K562 (cell line): ENCODE data around the gene ZNF785. TPM values are rescaled to one million over a fixed set of nuclear protein-coding genes. Genes with fewer than 3 reads are reported as not detected.

Experiments used
- HOXB6 ChIP-seq: fragments of 250-450 bp; sonication (Bioruptor Pico); IDR thresholded peaks from 2 replicates; pipeline ENCODE4 v1.5.1; 2022; ENCODE audit warnings: mild to moderate bottlenecking, borderline replicate concordance
- MCM3 ChIP-seq: fragments of 450-650 bp; IDR thresholded peaks from 2 replicates; pipeline ENCODE4 v1.6.1; 2016
- ZKSCAN3 ChIP-seq: fragments of 250-450 bp; sonication (Bioruptor Pico); IDR thresholded peaks from 2 replicates; pipeline ENCODE4 v1.4.0; 2020
- ZNF584 ChIP-seq: fragments of 200-800 bp; sonication (Bioruptor generic); IDR thresholded peaks from 2 replicates; pipeline ENCODE4 v1.6.1; 2016; ENCODE audit warnings: low read depth, mild to moderate bottlenecking, missing genetic modification characterization, missing compliant biosample characterization
- polyA plus RNA-seq, 8 experiments: library from polyadenylated mRNA; depleted of rRNA in 4 of 8; stranded (reverse) in 5 of 8; unstranded in 3 of 8; fragments of >200 nt; fragmentation: Nextera tagmentation in 2 of 8; fragmentation: Illumina TruSeq in 1 of 8; extraction: Ambion mirVana in 2 of 8; extraction: Trizol in 1 of 8; gene quantifications; 2 replicates each; pipeline versions ENCODE4 v1.2.1 to v1.2.3, GENCODE V29; 2011 to 2014; ENCODE audit warnings: inconsistent platforms in 1 of 8, missing spikeins in 1 of 8
- total RNA-seq, 7 experiments: library from RNA; depleted of rRNA in 6 of 7; stranded (reverse); fragments of >200 nt in 6 of 7; fragmentation: Illumina TruSeq in 2 of 7; extraction: Trizol in 2 of 7; gene quantifications; 2 replicates each; pipeline versions ENCODE4 v1.2.1 to v1.2.3, GENCODE V29; 2011 to 2021; ENCODE audit warnings: low replicate concordance in 1 of 7
- TF ChIP-seq, protein P1 (sequence below): conservative IDR thresholded peaks from 2 replicates; pipeline ENCODE4 v1.6.1; 2011; ENCODE audit warnings: low read depth, mild to moderate bottlenecking, low read length; ENCODE audit not compliant: control insufficient read depth
- TF ChIP-seq, protein P2 (sequence below): sonication (generic); formaldehyde crosslinking; IDR thresholded peaks from 2 replicates; pipeline ENCODE4 v1.8.1; 2023; ENCODE audit warnings: missing genetic modification reagents, mild to moderate bottlenecking, borderline replicate concordance
- TF ChIP-seq, protein P3 (sequence below), 3 experiments: IDR thresholded peaks in 2 of 3; conservative IDR thresholded peaks in 1 of 3; 2 replicates each; pipeline ENCODE4 v1.5.1; 2011 to 2012; ENCODE audit warnings: low read length in 3 of 3, mild to moderate bottlenecking in 3 of 3, control low read depth in 2 of 3, improper control_type of control experiment in 1 of 3, inconsistent platforms in 1 of 3, low read depth in 1 of 3, mixed read lengths in 1 of 3, moderate library complexity in 1 of 3; ENCODE audit not compliant: insufficient read depth in 2 of 3
- TF ChIP-seq, protein P4 (sequence below): fragments of 450-650 bp; IDR thresholded peaks from 2 replicates; pipeline ENCODE4 v1.6.1; 2018; ENCODE audit warnings: mild to moderate bottlenecking, low read depth; ENCODE audit not compliant: partially characterized antibody
- TF ChIP-seq, protein P5 (sequence below): sonication (generic); formaldehyde crosslinking; IDR thresholded peaks from 2 replicates; pipeline ENCODE4 v1.8.0; 2023; ENCODE audit warnings: missing genetic modification reagents, mild to moderate bottlenecking, borderline replicate concordance

Gene ZNF785
- total and polyA plus RNA-seq, 9 of the 15 experiments (the other 6 are each of a cell fraction or from before 2014, with no cell fraction given) = 0.64 to 11.0 (median 6.4) TPM

DNA sequence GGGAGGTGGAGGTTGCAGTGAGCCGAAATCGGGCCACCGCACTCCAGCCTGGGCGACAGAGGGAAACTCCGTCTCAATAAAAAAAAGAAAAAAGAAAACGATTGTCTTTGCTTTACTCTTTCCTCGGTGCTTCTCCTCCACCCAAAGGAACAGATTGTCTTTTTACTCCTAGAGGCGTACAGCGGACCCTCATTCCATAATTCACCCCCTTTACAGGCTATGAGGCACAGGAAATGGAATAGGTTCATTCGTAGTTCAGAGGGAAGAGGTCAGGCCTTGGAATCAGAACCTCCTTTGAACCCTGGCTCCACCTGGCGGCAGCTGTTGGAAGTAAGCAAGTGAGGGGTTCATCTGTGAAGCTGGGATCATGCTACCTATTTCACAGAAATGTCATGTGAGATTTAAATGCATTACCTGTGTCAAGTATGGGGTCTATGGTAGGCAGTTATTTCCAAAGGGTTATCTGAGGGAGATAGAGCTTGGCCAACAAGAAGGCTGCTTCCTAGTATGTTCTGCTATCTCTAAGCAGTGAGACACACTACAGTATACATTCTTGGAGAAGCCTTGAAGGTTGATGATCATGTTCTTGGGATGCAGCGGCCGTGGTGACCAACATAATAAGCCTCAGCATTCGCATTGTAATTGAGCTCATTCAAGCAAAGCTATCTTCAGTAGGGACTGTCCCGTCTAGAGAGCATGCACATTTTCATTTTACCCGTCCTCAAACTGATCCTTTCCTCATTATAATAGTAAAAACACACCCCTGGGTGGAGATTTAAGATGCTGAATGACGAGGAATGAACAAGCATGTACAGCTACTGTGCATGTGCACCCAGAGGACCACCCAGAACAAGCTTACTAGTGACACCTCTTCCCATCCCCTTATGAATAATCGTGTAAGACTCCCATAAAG lies 43.4 kb upstream of the ZNF785 start (continued):
- TF ChIP-seq, protein P1, sequence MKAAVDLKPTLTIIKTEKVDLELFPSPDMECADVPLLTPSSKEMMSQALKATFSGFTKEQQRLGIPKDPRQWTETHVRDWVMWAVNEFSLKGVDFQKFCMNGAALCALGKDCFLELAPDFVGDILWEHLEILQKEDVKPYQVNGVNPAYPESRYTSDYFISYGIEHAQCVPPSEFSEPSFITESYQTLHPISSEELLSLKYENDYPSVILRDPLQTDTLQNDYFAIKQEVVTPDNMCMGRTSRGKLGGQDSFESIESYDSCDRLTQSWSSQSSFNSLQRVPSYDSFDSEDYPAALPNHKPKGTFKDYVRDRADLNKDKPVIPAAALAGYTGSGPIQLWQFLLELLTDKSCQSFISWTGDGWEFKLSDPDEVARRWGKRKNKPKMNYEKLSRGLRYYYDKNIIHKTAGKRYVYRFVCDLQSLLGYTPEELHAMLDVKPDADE = no peak
- TF ChIP-seq, protein P2, sequence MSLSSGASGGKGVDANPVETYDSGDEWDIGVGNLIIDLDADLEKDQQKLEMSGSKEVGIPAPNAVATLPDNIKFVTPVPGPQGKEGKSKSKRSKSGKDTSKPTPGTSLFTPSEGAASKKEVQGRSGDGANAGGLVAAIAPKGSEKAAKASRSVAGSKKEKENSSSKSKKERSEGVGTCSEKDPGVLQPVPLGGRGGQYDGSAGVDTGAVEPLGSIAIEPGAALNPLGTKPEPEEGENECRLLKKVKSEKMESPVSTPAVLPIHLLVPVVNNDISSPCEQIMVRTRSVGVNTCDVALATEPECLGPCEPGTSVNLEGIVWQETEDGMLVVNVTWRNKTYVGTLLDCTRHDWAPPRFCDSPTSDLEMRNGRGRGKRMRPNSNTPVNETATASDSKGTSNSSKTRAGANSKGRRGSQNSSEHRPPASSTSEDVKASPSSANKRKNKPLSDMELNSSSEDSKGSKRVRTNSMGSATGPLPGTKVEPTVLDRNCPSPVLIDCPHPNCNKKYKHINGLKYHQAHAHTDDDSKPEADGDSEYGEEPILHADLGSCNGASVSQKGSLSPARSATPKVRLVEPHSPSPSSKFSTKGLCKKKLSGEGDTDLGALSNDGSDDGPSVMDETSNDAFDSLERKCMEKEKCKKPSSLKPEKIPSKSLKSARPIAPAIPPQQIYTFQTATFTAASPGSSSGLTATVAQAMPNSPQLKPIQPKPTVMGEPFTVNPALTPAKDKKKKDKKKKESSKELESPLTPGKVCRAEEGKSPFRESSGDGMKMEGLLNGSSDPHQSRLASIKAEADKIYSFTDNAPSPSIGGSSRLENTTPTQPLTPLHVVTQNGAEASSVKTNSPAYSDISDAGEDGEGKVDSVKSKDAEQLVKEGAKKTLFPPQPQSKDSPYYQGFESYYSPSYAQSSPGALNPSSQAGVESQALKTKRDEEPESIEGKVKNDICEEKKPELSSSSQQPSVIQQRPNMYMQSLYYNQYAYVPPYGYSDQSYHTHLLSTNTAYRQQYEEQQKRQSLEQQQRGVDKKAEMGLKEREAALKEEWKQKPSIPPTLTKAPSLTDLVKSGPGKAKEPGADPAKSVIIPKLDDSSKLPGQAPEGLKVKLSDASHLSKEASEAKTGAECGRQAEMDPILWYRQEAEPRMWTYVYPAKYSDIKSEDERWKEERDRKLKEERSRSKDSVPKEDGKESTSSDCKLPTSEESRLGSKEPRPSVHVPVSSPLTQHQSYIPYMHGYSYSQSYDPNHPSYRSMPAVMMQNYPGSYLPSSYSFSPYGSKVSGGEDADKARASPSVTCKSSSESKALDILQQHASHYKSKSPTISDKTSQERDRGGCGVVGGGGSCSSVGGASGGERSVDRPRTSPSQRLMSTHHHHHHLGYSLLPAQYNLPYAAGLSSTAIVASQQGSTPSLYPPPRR (CRISPR knock-in tag) = no peak
- TF ChIP-seq, protein P3, sequence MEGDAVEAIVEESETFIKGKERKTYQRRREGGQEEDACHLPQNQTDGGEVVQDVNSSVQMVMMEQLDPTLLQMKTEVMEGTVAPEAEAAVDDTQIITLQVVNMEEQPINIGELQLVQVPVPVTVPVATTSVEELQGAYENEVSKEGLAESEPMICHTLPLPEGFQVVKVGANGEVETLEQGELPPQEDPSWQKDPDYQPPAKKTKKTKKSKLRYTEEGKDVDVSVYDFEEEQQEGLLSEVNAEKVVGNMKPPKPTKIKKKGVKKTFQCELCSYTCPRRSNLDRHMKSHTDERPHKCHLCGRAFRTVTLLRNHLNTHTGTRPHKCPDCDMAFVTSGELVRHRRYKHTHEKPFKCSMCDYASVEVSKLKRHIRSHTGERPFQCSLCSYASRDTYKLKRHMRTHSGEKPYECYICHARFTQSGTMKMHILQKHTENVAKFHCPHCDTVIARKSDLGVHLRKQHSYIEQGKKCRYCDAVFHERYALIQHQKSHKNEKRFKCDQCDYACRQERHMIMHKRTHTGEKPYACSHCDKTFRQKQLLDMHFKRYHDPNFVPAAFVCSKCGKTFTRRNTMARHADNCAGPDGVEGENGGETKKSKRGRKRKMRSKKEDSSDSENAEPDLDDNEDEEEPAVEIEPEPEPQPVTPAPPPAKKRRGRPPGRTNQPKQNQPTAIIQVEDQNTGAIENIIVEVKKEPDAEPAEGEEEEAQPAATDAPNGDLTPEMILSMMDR (IDR thresholded peaks at IDR 0.05 in 2 of 3, conservative IDR thresholded peaks at IDR 0.05 in 1 of 3; ENCODE audit: insufficient read depth in 2 of 3, low read depth in 1 of 3, low read length in 3 of 3) = peak; percentile 86 to 95 (median 91)
- TF ChIP-seq HOXB6 (no peak), MCM3 (no peak), ZNF584 (CRISPR knock-in tag) (0 out of 2 replicates have a peak, but pooled peaks have one; percentile 27), ZKSCAN3 (CRISPR knock-in tag) (no peak)
- TF ChIP-seq, protein P4, sequence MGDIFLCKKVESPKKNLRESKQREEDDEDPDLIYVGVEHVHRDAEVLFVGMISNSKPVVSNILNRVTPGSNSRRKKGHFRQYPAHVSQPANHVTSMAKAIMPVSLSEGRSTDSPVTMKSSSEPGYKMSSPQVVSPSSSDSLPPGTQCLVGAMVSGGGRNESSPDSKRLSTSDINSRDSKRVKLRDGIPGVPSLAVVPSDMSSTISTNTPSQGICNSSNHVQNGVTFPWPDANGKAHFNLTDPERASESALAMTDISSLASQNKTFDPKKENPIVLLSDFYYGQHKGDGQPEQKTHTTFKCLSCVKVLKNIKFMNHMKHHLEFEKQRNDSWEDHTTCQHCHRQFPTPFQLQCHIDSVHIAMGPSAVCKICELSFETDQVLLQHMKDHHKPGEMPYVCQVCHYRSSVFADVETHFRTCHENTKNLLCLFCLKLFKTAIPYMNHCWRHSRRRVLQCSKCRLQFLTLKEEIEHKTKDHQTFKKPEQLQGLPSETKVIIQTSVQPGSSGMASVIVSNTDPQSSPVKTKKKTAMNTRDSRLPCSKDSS = no peak
- TF ChIP-seq, protein P5, sequence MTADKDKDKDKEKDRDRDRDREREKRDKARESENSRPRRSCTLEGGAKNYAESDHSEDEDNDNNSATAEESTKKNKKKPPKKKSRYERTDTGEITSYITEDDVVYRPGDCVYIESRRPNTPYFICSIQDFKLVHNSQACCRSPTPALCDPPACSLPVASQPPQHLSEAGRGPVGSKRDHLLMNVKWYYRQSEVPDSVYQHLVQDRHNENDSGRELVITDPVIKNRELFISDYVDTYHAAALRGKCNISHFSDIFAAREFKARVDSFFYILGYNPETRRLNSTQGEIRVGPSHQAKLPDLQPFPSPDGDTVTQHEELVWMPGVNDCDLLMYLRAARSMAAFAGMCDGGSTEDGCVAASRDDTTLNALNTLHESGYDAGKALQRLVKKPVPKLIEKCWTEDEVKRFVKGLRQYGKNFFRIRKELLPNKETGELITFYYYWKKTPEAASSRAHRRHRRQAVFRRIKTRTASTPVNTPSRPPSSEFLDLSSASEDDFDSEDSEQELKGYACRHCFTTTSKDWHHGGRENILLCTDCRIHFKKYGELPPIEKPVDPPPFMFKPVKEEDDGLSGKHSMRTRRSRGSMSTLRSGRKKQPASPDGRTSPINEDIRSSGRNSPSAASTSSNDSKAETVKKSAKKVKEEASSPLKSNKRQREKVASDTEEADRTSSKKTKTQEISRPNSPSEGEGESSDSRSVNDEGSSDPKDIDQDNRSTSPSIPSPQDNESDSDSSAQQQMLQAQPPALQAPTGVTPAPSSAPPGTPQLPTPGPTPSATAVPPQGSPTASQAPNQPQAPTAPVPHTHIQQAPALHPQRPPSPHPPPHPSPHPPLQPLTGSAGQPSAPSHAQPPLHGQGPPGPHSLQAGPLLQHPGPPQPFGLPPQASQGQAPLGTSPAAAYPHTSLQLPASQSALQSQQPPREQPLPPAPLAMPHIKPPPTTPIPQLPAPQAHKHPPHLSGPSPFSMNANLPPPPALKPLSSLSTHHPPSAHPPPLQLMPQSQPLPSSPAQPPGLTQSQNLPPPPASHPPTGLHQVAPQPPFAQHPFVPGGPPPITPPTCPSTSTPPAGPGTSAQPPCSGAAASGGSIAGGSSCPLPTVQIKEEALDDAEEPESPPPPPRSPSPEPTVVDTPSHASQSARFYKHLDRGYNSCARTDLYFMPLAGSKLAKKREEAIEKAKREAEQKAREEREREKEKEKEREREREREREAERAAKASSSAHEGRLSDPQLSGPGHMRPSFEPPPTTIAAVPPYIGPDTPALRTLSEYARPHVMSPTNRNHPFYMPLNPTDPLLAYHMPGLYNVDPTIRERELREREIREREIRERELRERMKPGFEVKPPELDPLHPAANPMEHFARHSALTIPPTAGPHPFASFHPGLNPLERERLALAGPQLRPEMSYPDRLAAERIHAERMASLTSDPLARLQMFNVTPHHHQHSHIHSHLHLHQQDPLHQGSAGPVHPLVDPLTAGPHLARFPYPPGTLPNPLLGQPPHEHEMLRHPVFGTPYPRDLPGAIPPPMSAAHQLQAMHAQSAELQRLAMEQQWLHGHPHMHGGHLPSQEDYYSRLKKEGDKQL (CRISPR knock-in tag) = no peak
